Testis (tissue), 2 donors: ENCODE results near the gene ADNP.

Experiments used
- CTCF ChIP-seq, 3 experiments: fragments of 450-650 bp in 2 of 3; fragments of 200-600 bp in 1 of 3; sonication (generic) in 1 of 3; IDR thresholded peaks; one replicate each; pipeline ENCODE4 v1.5.1; 2016 to 2019; ENCODE audit warnings: antibody characterized with exemption in 3 of 3, mild to moderate bottlenecking in 2 of 3, moderate library complexity in 1 of 3
- POLR2A ChIP-seq: fragments of 450-650 bp; IDR thresholded peaks from one replicate; pipeline ENCODE4 v1.6.1; 2017; ENCODE audit warnings: antibody characterized with exemption, mild to moderate bottlenecking, moderate library complexity

- TF ChIP-seq CTCF (IDR thresholded peaks at IDR 0.05) (no peak), POLR2A (no peak)
These were observed 11.7 kb downstream of the ADNP start for GRCh38 chr20:50919567-50919966.
